HPDE6-E6E7 (cell line): Measurements from ENCODE around the gene LRCH1.

Experiments used
- DNase-seq: peaks from one replicate; pipeline ENCODE4 v3.0.0; 2011; ENCODE audit warnings: missing footprints; ENCODE audit errors: extremely low spot score

LRCH1 gene

DNA sequence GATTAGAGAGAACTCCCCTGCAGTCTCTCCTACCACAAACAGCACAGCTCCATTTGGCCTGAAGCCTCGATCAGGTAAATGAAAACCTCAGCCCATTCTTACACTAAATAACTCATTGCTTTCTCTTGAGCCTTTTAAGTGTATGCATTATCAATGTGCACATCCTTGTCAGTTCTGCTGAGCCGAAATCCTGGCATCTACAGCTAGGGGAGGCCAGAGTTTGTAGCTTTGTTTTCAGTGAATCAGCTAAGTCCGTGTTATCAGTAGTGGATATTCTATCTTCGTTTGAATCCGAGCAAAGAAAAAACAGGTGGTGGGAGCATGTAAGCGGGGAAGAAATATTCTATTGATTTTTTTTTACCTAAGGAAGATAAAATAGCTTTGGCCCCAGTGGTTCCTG is 159.6 kb downstream of the LRCH1 start:
- no peak for DNase-seq

DNA sequence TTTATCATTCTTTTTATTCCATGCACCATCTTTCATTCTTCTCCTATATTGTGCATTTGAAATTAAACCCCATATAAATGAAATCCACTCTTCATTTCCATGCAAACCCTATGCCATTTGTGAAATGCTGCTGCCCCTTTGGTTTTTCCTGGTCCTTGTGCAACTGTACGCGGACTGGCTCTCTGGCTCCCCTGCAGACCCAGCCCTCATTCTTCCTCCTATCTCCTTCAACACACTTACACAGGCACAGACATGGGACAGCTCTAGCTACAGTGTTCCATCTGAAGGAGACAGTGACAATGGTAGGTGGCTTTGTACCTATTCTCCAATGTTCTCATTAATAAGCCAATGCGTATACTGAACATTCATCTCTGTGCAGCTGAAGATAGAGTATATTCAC is 162.4 kb downstream of the LRCH1 start:
- no peak for DNase-seq

DNA sequence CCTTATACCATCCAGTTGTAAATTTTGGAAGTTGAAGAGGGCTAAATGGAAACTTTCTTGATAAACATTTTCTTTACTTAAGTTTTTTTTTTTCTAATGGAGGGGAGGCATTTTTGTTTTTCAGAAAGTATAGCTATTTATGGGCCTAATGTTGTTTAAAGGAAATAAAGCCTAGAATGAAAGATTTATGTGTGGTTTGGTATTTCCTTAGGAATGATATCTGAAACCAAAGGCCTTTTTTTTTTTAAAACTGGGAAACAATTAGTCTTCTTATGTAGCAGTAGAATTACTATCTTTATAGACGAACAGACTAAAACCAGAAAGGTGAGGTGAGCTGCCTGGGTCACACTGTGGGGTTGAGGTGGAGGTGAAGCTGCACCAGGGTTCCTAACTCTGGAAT is 163.9 kb downstream of the LRCH1 start:
- no peak for DNase-seq

DNA sequence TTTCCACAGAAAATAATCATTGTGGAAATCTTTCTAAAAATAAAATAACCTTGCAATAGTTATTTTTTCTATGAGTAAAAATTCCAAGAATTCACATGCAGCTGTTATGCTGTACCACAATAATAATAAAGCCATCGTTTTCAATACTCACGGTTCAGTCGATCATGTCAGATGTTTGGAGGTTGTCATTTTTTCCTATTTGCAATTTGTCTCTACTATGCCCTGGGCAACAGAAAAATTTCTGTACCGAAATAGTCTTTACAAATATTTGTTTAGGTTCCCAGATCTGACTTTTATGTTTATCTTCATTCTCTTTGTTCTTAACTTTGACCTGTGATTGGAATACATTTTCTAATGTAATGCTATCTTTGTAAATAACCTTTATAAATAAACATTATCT is 164.3 kb downstream of the LRCH1 start:
- no peak for DNase-seq

DNA sequence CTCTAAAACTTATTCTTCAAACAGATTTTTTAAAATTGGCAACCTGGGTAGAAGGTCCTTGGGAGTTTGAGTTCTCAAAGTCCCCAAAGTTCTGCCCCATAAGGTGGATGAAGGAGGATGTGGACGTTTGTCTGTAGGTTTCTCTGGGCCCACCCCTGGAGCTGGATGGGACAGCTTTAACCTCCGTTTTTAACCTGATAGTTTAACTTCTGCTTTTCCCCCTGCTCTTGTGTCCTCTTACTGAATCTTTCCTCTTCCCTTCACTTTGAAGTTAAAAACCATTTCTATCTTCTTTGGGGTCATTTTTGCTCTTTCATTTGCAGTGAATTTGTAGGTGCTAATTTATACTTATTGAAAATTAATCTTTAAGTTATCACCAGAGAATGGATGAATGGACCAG is 164.9 kb downstream of the LRCH1 start:
- DNase-seq = no peak

DNA sequence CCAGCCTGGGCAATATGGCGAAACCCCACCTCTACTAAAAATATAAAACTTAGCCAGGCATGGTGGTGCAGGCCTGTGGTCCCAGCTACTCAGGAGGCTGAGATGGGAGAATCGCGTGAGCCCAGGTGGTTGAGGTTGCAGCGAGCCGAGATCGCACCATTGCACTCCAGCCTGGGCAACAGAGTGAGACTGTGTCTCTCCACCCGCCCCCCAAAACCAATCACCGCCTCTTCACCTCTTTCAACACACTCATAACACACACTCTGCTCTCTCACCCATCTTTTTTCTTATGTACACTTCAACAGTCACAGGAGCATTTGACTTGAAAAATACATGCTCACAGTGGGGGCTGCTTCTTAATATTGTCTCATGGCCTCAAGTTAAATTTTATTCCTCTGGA is 167.2 kb downstream of the LRCH1 start:
- no peak for DNase-seq

- no peak for DNase-seq
Measured at GRCh38 chr13:46721054-46721453, 168.1 kb downstream of the LRCH1 start.

- no peak for DNase-seq
Measured at GRCh38 chr13:46726347-46726746, 173.4 kb downstream of the LRCH1 start.

DNA sequence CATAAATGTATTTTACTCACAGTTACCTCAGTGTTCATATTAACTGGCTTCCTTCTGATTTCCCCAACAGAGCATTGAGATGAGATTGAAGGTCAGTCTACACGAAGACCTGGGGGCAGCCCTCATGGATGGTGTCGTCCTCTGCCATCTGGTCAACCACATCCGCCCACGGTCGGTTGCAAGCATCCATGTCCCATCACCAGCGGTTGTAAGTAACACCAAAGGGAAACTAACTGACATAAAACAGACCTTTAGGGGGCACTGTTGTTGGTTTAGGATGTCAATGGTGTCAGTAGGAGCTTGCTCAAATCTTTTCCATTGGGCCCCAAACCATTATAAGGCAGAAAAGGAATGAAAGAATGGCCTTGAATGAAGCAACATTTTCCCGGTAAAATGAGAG is 175.8 kb downstream of the LRCH1 start:
- no peak for DNase-seq

GRCh38 chr13:46731535-46731934 is 178.6 kb downstream of the LRCH1 start:
- no peak for DNase-seq

- DNase-seq = no peak
Measured at GRCh38 chr13:46735425-46735824, 182.5 kb downstream of the LRCH1 start.

DNA sequence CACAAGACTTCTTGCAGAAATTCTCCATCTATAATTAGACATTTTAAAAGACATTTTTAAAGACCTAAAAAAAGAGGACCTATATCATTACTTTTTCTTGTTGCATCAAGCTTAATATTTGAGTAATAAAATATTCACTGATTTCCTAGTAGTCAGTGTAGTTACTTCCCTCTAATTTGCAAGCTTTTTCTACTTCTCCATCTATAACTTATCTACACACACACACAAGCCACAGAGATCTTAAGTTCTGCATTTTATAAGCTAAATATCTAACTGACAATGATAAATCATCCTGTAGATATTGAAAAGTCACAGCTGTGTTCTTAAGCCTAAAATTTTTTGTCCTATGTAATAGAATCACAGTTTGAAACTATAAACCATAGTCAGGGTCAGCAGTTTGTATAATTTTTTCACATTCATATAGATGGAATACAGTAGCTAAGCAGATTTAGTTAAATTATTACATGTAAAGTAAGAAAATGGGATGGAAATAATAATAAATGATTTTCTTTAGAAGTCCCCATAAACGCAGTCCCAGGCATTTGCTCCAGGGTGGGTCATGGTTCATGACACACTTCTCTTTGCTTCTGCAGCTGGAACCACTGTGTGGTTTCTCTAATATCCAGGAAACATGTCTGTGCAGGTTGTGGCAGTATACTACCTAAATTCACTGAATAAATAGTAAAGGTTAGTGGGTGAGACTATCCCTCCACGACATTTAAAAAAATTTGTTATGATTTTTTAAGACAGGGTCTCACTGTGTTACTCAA is 183.8 kb downstream of the LRCH1 start:
- no peak for DNase-seq

- no peak for DNase-seq
Measured at GRCh38 chr13:46738055-46738454, 185.1 kb downstream of the LRCH1 start.

DNA sequence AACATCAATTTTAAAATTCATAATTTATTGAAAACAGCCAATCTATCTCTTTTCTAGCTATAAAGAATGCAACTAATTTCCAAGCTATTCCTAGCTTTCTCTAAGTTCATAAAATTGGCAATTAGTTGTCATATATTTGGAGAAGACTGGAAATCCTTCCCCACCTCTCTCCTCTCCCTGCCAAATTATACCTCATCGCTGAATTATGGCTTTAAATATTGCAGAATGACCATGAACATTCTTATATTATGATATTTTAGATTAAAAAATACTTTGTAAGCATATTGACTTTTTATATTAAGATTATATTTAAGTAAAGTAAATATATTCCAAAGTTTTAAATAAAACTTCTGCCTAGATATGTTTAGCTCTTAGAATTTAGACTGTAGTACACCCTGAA is 185.8 kb downstream of the LRCH1 start:
- no peak for DNase-seq

- no peak for DNase-seq
Measured at GRCh38 chr13:46739447-46740098, 186.6 kb downstream of the LRCH1 start.

GRCh38 chr13:46743191-46743590 is 190.2 kb downstream of the LRCH1 start:
- no peak for DNase-seq

DNA sequence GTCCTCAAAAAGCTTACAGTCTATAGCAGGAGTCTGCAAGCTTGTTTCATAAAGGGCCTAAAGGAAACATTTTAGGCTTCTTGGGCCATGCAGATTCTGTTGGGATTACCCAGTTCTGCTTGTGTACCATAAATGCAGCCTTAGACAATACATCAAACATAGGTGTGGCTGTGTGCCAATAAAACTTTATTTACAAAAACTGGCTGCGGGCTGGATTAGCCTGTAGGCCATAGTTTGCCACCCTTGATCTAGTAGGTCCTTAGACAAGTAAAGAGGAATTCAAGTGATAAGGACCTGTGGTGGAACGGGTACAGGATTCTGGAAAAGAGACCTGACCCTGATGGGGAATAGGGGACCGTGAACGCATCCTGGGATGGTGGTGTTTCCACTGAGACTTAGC is 192.1 kb downstream of the LRCH1 start:
- no peak for DNase-seq

DNA sequence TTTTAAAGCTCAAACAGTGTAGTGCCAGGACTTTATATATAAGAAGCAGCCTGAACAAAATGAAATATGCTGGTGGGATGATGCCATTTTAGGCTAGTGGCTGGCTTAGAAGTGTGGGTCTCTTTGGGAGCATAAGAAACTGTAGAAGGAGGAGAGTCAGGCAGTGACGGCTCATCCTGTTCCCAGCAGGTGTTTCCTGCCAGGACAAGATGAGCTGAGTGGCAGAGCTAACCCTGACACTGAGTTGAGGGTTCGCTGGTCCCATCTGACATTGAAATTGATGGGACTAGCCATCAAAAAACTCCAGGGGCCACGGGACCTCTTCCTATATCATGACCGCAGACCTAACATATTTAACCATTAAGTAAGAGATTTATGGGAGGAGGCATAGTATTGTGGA is 192.7 kb downstream of the LRCH1 start:
- no peak for DNase-seq

DNA sequence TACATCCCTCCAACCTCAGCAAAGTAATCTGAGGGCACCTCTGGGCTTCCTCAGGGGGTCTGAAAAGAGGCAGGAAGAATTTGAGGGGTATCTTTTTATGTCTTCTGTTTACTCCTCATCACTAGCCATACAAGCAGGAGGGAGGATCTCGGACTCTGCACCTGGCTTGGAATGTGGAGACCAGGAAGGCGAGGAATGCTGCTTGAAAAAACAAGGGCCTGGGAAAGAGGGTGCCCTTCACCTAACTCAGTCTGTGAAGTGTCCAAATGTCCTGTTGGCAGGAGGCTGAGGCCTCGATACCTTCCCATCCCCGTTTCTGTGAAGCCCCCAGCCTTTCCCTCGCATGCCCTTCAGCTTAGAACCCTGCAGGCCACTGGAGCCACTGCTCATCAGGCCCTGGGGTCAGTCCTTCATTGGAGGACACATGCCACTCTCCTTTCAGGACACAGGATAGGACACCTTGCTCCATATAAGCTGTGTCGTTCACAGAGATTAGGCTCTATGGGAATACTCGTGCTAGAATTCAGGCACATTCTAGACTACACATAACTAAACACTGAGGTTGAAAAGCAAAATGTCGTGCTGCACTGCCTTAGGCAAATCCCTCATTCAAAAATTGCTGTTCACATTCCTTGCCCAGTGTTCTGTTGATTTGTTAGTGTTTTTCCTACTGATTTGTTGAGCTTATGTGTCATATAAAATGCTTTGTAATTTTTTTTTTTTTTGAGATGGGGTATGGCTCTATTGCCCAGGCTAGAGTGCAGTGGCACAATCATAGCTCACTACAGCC is 194.3 kb downstream of the LRCH1 start:
- no peak for DNase-seq

- no peak for DNase-seq
Measured at GRCh38 chr13:46748300-46748699, 195.3 kb downstream of the LRCH1 start.

DNA sequence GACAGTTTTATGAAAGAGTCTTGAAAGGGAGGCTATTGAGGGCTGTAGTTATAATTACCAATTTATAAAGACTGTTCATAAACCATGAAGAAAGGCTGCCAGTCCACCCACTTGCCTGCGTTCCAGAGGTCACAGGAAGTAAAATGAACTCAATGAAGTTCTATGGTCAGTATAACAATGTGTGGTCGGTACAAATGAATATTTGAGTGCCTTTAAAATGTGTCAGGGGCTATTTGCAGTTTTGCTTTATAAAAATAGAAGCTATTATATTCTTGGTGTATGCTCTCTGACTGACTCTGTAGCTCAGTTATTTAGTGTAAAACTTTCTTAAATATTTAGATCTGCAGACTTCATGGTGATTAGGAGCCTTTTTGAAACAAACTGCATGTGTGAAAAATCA is 197.0 kb downstream of the LRCH1 start:
- DNase-seq = no peak

GRCh38 chr13:46751811-46752635 is 199.1 kb downstream of the LRCH1 start:
- no peak for DNase-seq
